GM18951 (cell line): ENCODE data around the gene ZBP1.

Experiments used
- POLR2A ChIP-seq: IDR thresholded peaks from 4 replicates; pipeline ENCODE4 v1.6.1; 2011; ENCODE audit warnings: mild to moderate bottlenecking; ENCODE audit not compliant: insufficient read length, insufficient read depth; ENCODE audit errors: extremely low read depth
- in situ Hi-C: fragments of 300-500 bp; cut with MboI; formaldehyde crosslinking; loops from one replicate; pipeline ENCODE4 v1.12.0; 2022; ENCODE audit warnings: low sequenced_read_pairs, mixed read lengths, inconsistent platforms; ENCODE audit not compliant: unreplicated experiment

The ZBP1 gene

DNA sequence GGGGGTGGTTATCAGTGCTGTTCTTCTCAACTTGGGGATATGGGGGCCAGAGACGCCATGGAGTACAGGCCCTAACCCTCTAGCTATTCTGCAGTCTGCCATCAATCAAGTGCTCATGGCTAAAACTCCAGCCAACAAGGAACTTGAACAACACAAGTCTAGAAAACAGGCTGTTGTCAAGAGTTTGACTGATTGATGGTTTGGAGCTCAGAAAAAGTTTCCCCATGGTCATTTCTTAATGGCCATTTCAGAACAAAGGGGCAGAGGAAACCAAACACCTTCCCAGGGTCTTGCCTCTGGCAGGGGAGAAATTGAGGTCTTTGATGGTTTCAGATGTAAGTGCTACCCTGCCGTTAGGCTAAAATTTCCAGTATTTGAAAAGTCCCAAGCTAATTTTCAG, 44.2 kb downstream of the ZBP1 start:
- TF ChIP-seq POLR2A: no peak
- in situ Hi-C loops: no loop called here

DNA sequence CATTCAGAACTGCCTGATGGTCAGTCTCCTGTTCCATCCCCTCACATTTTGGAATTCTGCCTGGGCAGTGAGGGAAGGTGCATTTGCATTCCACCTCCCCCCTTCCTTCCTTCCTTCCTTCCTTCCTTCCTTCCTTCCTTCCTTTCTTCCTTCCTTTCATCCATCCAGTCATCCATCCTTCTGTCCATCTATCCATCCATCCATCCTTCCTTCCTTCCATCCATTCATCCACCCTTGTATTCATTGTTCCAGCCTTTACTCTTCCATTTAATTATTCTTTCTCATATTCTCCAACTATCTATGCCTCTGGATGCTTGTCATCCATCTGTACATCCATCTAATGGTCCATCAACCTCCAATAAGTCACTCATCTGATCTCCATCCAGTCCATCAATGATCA, 45.3 kb downstream of the ZBP1 start:
- TF ChIP-seq POLR2A: no peak
- in situ Hi-C loops: loop anchor here (25.0 kb wide), 1 partner anchor 488 kb away; no protein-coding TSS in a partner anchor

DNA sequence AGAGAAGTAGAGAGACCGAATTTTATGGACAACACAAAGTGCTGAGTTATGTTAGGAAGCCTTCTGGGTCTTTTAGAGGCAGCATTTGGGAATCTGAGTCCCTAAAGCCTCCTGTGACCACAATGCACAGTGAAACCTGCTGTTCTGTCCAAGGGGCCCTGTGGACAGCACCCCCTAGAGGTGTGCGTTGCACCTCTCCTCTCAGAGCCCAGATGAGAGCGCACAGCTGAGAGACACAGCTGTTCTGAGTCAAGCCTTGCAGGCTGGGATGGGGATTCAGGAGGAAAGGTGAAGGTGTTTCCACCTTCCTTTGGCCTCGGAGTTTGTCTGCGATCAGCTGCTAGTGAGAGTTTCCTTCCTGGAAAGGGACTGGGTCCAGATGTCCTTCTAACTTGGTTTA, 46.3 kb downstream of the ZBP1 start:
- TF ChIP-seq POLR2A: no peak
- in situ Hi-C loops: loop anchor here (25.0 kb wide), 1 partner anchor 487 kb away; no protein-coding TSS in a partner anchor

- in situ Hi-C loops: loop anchor here (25.0 kb wide), 1 partner anchor 486 kb away; no protein-coding TSS in a partner anchor
These were observed 47.0 kb downstream of the ZBP1 start for GRCh38 chr20:57573242-57573641.

GRCh38 chr20:57571782-57572416, 48.3 kb downstream of the ZBP1 start:
- in situ Hi-C loops: loop anchor here (25.0 kb wide), 1 partner anchor 485 kb away; no protein-coding TSS in a partner anchor
- no peak for TF ChIP-seq POLR2A

More at GRCh38 chr20:57573242-57573641, 47.0 kb downstream of the ZBP1 start:
- TF ChIP-seq POLR2A: no peak

GRCh38 chr20:57570920-57571319, 49.3 kb downstream of the ZBP1 start:
- in situ Hi-C loops: loop anchor here (25.0 kb wide), 1 partner anchor 484 kb away; no protein-coding TSS in a partner anchor
- no peak for TF ChIP-seq POLR2A

DNA sequence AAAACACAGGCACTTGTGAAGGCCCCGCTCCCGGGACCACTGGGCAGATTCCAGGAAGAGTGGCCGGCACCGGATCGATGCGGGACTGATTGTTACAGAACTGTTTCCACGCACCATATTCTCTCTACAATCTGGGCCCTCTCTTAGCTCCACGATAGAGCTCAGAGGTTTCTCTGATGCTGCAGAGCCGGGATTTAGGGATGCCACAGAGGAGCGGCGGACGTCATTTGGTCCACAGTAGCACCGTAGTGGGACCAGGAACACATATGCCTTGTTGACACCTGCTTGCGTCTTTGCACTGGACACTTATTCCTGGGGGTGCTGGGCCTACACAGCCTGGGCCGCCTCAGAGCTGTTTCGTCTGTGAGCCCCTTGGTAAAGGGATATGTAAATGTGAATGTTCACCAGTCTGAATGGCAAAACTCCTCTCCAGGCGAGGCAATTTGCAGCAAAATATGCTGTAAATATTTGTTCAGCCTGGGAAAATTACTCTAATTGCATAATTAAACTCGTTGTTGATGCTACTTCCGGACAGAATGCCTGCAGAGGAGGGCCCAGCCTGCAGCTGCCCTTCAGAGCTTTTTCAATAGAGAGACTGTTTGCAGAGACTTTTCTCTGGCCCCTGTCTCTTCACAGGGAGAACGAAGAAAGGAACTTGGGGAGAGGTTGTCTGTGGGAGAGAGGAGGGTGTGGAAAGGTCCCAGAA, 49.9 kb downstream of the ZBP1 start:
- TF ChIP-seq POLR2A: no peak
- in situ Hi-C loops: loop anchor here (25.0 kb wide), 1 partner anchor 483 kb away; no protein-coding TSS in a partner anchor

GRCh38 chr20:57568960-57569359, 51.3 kb downstream of the ZBP1 start:
- TF ChIP-seq POLR2A: no peak
- in situ Hi-C loops: loop anchor here (25.0 kb wide), 1 partner anchor 482 kb away; no protein-coding TSS in a partner anchor

- in situ Hi-C loops: loop anchor here (25.0 kb wide), 1 partner anchor 481 kb away; no protein-coding TSS in a partner anchor
- TF ChIP-seq POLR2A: no peak
These were observed 51.9 kb downstream of the ZBP1 start for GRCh38 chr20:57568088-57568896.

GRCh38 chr20:57567471-57568079, 52.7 kb downstream of the ZBP1 start:
- no peak for TF ChIP-seq POLR2A
- in situ Hi-C loops: loop anchor here (25.0 kb wide), 1 partner anchor 480 kb away; no protein-coding TSS in a partner anchor

GRCh38 chr20:57566803-57567459, 53.3 kb downstream of the ZBP1 start:
- in situ Hi-C loops: loop anchor here (25.0 kb wide), 1 partner anchor 480 kb away; no protein-coding TSS in a partner anchor
- TF ChIP-seq POLR2A: no peak

- TF ChIP-seq POLR2A: no peak
- in situ Hi-C loops: loop anchor here (25.0 kb wide), 1 partner anchor 479 kb away; no protein-coding TSS in a partner anchor
These were observed 53.8 kb downstream of the ZBP1 start for GRCh38 chr20:57566399-57566798.
